Progenitor cell of endocrine pancreas (in vitro differentiated cells): ENCODE results near the gene YTHDC1. TPM values are rescaled to one million over a fixed set of nuclear protein-coding genes. Genes with fewer than 3 reads are reported as not detected.

Experiments used
- DNase-seq: peaks from one replicate; pipeline ENCODE4 v3.0.0; 2021; ENCODE audit warnings: low spot score; ENCODE audit not compliant: unreplicated experiment
- H3K27ac Mint-ChIP-seq: 2 replicates; pipeline ENCODE4 v1.8.0; 2021; ENCODE audit warnings: mild to moderate bottlenecking, moderate library complexity, mixed read lengths
- H3K27me3 Mint-ChIP-seq: 2 replicates; pipeline ENCODE4 v1.8.0; 2021; ENCODE audit warnings: mixed read lengths
- H3K36me3 Mint-ChIP-seq: 2 replicates; pipeline ENCODE4 v1.8.0; 2022; ENCODE audit warnings: mixed read lengths; ENCODE audit not compliant: insufficient read depth
- H3K4me1 Mint-ChIP-seq: 2 replicates; pipeline ENCODE4 v1.8.0; 2021; ENCODE audit warnings: low read depth, mixed read lengths
- H3K4me3 Mint-ChIP-seq: 2 replicates; pipeline ENCODE4 v1.8.0; 2021; ENCODE audit warnings: low read depth, mild to moderate bottlenecking, moderate library complexity, mixed read lengths
- H3K9me3 Mint-ChIP-seq: 2 replicates; pipeline ENCODE4 v1.8.0; 2021; ENCODE audit warnings: low read depth, mixed read lengths
- total RNA-seq: library from RNA; stranded (reverse); gene quantifications from 2 replicates; pipeline ENCODE4 v1.2.1, GENCODE V29; 2021
- TF ChIP-seq, protein P1 (sequence below): fragments of 200-600 bp; sonication (generic); IDR thresholded peaks from one replicate; pipeline ENCODE4 v1.5.0; 2021; ENCODE audit warnings: antibody characterized with exemption, mild to moderate bottlenecking; ENCODE audit not compliant: unreplicated experiment

YTHDC1 gene
- total RNA-seq, 1 donor from 2014 or later: 162 TPM

DNA sequence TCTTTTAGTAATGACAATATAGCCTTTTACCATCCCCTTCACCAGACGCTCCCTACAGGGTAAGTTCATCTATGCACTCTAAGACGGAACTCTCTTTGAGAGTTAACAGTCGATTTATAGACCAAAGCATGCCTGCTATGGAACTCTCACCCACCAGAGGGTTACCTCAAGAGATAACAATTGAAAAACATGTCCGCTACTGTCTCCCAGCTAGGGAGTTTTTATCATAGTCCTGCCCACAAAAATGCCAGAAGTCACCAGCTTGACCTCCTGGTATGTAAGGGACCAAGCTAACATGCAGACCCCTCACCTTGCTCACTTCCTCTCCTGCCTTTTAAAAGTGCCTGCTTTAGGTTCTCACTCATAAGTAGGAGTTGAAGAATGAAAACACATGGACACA lies 16.7 kb upstream of the YTHDC1 start:
- no peak for DNase-seq
- TF ChIP-seq, protein P1, sequence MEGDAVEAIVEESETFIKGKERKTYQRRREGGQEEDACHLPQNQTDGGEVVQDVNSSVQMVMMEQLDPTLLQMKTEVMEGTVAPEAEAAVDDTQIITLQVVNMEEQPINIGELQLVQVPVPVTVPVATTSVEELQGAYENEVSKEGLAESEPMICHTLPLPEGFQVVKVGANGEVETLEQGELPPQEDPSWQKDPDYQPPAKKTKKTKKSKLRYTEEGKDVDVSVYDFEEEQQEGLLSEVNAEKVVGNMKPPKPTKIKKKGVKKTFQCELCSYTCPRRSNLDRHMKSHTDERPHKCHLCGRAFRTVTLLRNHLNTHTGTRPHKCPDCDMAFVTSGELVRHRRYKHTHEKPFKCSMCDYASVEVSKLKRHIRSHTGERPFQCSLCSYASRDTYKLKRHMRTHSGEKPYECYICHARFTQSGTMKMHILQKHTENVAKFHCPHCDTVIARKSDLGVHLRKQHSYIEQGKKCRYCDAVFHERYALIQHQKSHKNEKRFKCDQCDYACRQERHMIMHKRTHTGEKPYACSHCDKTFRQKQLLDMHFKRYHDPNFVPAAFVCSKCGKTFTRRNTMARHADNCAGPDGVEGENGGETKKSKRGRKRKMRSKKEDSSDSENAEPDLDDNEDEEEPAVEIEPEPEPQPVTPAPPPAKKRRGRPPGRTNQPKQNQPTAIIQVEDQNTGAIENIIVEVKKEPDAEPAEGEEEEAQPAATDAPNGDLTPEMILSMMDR: no peak
- Mint-ChIP-seq H3K4me1 (peaks cover 7% of the 10 kb centered on the region), H3K27me3 (peaks cover 12% of the 10 kb centered on the region), H3K4me3 (no peak overlapping the region), H3K9me3 (peaks cover 35% of the 10 kb centered on the region), H3K36me3 (peaks cover 7% of the 10 kb centered on the region), H3K27ac (no peak overlapping the region)

DNA sequence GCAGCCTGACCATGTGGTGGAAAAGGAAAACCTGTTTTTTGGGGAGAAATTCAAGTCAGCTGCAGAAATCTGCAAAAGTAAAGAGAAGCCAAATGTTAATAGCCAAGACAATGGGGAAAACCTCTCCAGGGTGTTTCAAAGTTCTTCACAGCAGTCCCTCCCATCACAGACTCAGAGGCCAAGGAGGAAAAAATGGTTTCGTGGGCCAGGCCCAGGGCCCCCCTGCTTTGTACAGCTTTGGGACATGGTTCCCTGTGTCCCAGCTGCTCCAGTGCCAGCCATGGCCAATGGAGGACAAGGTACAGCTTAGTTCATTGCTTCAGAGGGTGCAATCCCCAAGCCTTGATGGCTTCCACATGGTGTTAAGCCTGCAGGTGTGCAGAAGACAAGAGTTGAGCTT lies 15.2 kb upstream of the YTHDC1 start:
- peaks cover 7% of the 10 kb centered on the region for H3K36me3 Mint-ChIP-seq
- H3K27ac Mint-ChIP-seq: no peak overlapping the region
- TF ChIP-seq, protein P1: no peak
- H3K9me3 Mint-ChIP-seq: peaks cover 35% of the 10 kb centered on the region
- H3K4me1 Mint-ChIP-seq: peaks cover 21% of the 10 kb centered on the region
- DNase-seq: no peak
- H3K27me3 Mint-ChIP-seq: peaks cover 12% of the 10 kb centered on the region
- no peak overlapping the region for H3K4me3 Mint-ChIP-seq

DNA sequence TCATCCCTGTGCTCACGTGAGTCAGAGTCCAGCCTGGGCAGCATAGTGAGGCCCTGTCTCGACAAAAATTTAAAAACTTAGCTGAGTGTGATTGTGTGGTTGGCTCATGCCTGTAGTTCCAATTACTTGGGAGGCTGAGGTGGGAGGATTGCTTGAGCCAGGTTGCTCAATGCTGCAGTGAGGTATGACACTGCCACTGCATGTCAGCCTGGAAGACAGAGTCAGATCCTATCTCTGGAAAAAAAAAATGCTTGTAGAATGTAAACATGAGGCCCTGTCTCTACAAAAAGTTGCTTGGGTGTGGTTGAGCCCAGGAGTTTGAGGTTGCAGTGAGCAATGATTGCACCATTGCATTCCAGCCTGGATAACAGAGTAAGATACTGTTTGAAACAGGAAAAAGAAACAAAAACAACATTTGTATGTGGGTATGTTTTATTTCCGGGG lies 11.3 kb upstream of the YTHDC1 start:
- H3K4me3 Mint-ChIP-seq: no peak overlapping the region
- peaks cover 16% of the 10 kb centered on the region for H3K4me1 Mint-ChIP-seq
- TF ChIP-seq, protein P1: no peak
- H3K36me3 Mint-ChIP-seq: peaks cover 2% of the 10 kb centered on the region
- H3K9me3 Mint-ChIP-seq: peaks cover 15% of the 10 kb centered on the region
- H3K27ac Mint-ChIP-seq: peak overlapping the region; percentile 24
- DNase-seq: no peak
- H3K27me3 Mint-ChIP-seq: peaks cover 12% of the 10 kb centered on the region

DNA sequence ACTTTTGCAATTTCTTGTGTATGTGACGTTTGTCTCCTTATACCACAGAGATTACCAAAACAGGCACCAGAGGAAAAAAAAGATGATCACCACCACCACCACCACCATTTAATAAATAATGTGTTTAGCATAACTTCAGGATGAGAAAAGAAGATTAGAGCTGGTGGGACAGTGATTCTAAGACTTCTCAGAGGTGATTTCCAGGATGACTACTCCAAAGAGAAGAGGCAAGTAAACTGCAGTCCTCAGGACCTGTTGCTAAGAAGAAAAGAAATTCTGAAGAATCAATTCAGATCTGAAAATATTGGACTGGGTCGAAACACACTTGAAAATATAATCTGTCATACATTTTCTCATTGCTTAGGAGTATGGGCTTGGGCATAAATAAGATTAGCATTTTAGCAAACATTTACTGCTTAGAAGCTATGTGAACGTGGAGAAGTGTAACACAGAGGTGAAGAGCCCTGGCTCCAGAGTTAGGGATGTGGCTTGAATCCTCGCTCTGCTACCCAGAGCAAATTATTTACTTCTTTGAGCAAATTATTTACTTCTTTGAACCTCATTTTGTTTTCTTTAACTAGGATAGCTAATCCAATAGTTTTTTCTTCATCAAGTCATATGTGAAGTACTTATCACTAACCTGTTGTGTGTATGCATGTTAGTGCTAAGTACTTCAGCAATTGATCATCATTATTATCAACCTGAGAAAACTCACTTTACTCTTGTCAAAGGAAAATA lies 10.5 kb upstream of the YTHDC1 start:
- H3K4me3 Mint-ChIP-seq: no peak overlapping the region
- TF ChIP-seq, protein P1: no peak
- H3K27ac Mint-ChIP-seq: no peak overlapping the region
- H3K4me1 Mint-ChIP-seq: peaks cover 16% of the 10 kb centered on the region
- peaks cover 2% of the 10 kb centered on the region for H3K36me3 Mint-ChIP-seq
- DNase-seq: no peak
- peaks cover 13% of the 10 kb centered on the region for H3K9me3 Mint-ChIP-seq
- H3K27me3 Mint-ChIP-seq: peaks cover 12% of the 10 kb centered on the region

DNA sequence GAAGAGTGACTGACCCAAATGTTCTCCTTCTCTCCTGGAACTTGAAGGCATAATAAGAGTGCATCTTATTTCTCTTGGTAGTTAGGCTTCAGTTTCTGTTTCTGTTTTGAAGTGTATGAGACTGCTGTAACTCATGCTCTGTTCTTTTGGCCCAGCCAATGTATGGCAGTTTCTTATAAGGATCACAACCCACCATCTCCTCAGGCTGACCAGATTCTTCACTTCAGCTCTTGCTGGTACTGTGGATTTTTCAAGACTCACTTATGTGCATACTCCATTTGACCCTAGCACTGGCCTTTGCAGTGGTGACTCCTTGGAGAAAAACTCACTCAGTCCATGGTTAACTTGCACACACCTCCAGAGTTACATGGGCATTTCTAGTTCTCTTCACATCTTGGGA lies 9.6 kb upstream of the YTHDC1 start:
- Mint-ChIP-seq H3K4me1 (peaks cover 16% of the 10 kb centered on the region), H3K4me3 (no peak overlapping the region), H3K27ac (no peak overlapping the region), H3K27me3 (peaks cover 12% of the 10 kb centered on the region), H3K9me3 (peaks cover 9% of the 10 kb centered on the region), H3K36me3 (no peaks in the 10 kb centered on the region)
- TF ChIP-seq, protein P1: no peak
- no peak for DNase-seq
